CD4-positive, alpha-beta T cell treated with Interleukin-4 for 1 hour (primary cell): ENCODE data around the gene CNPPD1.

ENCODE experiments used
- DNase-seq, 2 donors: peaks; one replicate each; pipeline ENCODE4 v3.0.0-alpha.2; 2020 to 2022

CNPPD1 gene

GRCh38 chr2:219158025-219158424 lies 18.7 kb downstream of the CNPPD1 start:
- no peak for DNase-seq

GRCh38 chr2:219157396-219157795 lies 19.3 kb downstream of the CNPPD1 start:
- DNase-seq: no peak

- peak; percentile 17 to 72 for DNase-seq
Observed at GRCh38 chr2:219155054-219155644, 21.6 kb downstream of the CNPPD1 start.

GRCh38 chr2:219149667-219150066 lies 27.1 kb downstream of the CNPPD1 start:
- DNase-seq: no peak

GRCh38 chr2:219142329-219142728 lies 34.4 kb downstream of the CNPPD1 start:
- no peak for DNase-seq

- DNase-seq: no peak
Observed at GRCh38 chr2:219140722-219141121, 36.0 kb downstream of the CNPPD1 start.

GRCh38 chr2:219133976-219134375 lies 42.7 kb downstream of the CNPPD1 start:
- no peak for DNase-seq

GRCh38 chr2:219131744-219132143 lies 45.0 kb downstream of the CNPPD1 start:
- no peak for DNase-seq

GRCh38 chr2:219131327-219131726 lies 45.4 kb downstream of the CNPPD1 start:
- no peak for DNase-seq

- DNase-seq: no peak
Observed at GRCh38 chr2:219129589-219129988, 47.1 kb downstream of the CNPPD1 start.

GRCh38 chr2:219128396-219128795 lies 48.3 kb downstream of the CNPPD1 start:
- no peak for DNase-seq

- no peak for DNase-seq
Observed at GRCh38 chr2:219127037-219127635, 49.6 kb downstream of the CNPPD1 start.

GRCh38 chr2:219126555-219126954 lies 50.2 kb downstream of the CNPPD1 start:
- no peak for DNase-seq

- DNase-seq: no peak
Observed at GRCh38 chr2:219125886-219126270, 50.8 kb downstream of the CNPPD1 start.

- DNase-seq: no peak
Observed at GRCh38 chr2:219125225-219125885, 51.4 kb downstream of the CNPPD1 start.

GRCh38 chr2:219124381-219125110 lies 52.2 kb downstream of the CNPPD1 start:
- DNase-seq: peak; percentile 29 to 32

GRCh38 chr2:219123356-219124135 lies 53.2 kb downstream of the CNPPD1 start:
- DNase-seq: no peak

GRCh38 chr2:219122202-219122980 lies 54.3 kb downstream of the CNPPD1 start:
- DNase-seq: no peak
